HG03103 (cell line): ENCODE results near the gene AP5Z1.
"Not testable (repeated sequence)": the region's sequence is repeated elsewhere in the genome, so short reads cannot be mapped to it uniquely, and the experiment has no call there.

Experiments used
- ATAC-seq: cut with Tn5 transposase; IDR thresholded peaks from one replicate; pipeline ENCODE4 v1.9.1; 2021; ENCODE audit warnings: low read depth; ENCODE audit not compliant: unreplicated experiment

Gene AP5Z1

GRCh38 chr7:4785371-4785770 lies 9.9 kb downstream of the AP5Z1 start:
- no peak for ATAC-seq

- no peak for ATAC-seq
These were observed 10.6 kb downstream of the AP5Z1 start for GRCh38 chr7:4786015-4786414.

- no peak for ATAC-seq
These were observed 12.1 kb downstream of the AP5Z1 start for GRCh38 chr7:4787541-4787940.

- ATAC-seq = no peak
These were observed 12.7 kb downstream of the AP5Z1 start for GRCh38 chr7:4787947-4788626.

GRCh38 chr7:4788627-4789189 lies 13.3 kb downstream of the AP5Z1 start:
- no peak for ATAC-seq

GRCh38 chr7:4789194-4790077 lies 14.0 kb downstream of the AP5Z1 start:
- no peak for ATAC-seq

GRCh38 chr7:4790078-4790465 lies 14.6 kb downstream of the AP5Z1 start:
- no peak for ATAC-seq

GRCh38 chr7:4790516-4790991 lies 15.1 kb downstream of the AP5Z1 start:
- no peak for ATAC-seq

GRCh38 chr7:4791101-4791737 lies 15.8 kb downstream of the AP5Z1 start:
- no peak for ATAC-seq

- ATAC-seq = no peak
These were observed 16.5 kb downstream of the AP5Z1 start for GRCh38 chr7:4791738-4792536.

GRCh38 chr7:4792537-4793126 lies 17.2 kb downstream of the AP5Z1 start:
- ATAC-seq = no peak

GRCh38 chr7:4793385-4793993 lies 18.1 kb downstream of the AP5Z1 start:
- not testable (repeated sequence) for ATAC-seq

GRCh38 chr7:4794171-4794570 lies 18.7 kb downstream of the AP5Z1 start:
- not testable (repeated sequence) for ATAC-seq

- no peak for ATAC-seq
These were observed 19.3 kb downstream of the AP5Z1 start for GRCh38 chr7:4794591-4795350.

- ATAC-seq = no peak
These were observed 21.0 kb downstream of the AP5Z1 start for GRCh38 chr7:4796453-4796852.

- peak; percentile 97 for ATAC-seq
These were observed 22.7 kb downstream of the AP5Z1 start for GRCh38 chr7:4797858-4798705.

GRCh38 chr7:4798706-4799235 lies 23.3 kb downstream of the AP5Z1 start:
- ATAC-seq = no peak
